ENCODE measurements around the gene PRKCE. TPM values are rescaled to one million over a fixed set of nuclear protein-coding genes. Genes with fewer than 3 reads are reported as not detected.

The PRKCE gene
- total RNA-seq, 2 donors from 2014 or later = 7.2 to 25.4 TPM

DNA sequence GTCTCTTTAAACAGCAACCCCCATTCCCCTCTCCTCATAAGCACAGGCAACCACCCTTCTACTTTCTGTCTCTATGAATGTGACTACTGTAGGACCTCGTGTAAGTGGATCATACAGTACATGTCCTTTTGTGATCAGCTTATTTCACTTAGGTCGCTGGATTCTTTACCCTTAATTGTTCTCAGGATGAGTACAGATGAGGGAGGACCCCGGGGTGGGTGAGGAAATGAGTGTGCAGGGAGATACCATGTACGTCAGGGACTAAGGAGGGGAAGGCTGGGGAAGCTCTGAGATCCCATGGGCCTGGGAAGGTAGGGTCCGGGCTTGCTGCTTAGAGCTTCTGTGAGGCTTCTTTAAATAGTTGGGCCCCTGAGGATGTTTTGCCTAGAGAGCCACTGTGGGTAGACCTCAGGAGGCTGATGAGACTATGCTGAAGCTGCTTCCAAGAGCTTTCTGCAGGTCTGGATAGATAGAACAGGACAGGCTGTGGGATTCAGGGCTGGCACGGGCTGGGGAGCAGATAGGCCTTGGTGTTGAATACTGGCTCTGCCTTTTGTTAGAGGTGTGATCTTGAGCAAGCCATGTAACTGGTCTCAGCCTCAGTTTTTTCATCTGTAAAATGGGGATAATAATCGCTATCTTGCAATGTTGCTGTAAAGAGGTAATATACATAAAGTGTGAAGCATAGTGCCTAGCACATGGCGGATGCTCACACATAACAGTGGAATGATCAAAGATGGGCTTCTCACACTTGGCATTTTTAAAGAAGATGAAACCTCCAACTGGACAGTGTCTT lies 155.3 kb downstream of the PRKCE start:
- Histone ChIP-seq H3K27ac (no peak overlapping the region), H3K4me1 (replicated peaks) (no peaks in the 10 kb centered on the region), H3K9me3 (no peaks in the 10 kb centered on the region), H3K27me3 (replicated peaks; ENCODE audit: insufficient read depth) (no peaks in the 10 kb centered on the region), H3K4me3 (no peak overlapping the region), H3K36me3 (no peaks in the 10 kb centered on the region)
- intact Hi-C loops (cut with DNase I) = no loop called here
- TF ChIP-seq, protein P1, sequence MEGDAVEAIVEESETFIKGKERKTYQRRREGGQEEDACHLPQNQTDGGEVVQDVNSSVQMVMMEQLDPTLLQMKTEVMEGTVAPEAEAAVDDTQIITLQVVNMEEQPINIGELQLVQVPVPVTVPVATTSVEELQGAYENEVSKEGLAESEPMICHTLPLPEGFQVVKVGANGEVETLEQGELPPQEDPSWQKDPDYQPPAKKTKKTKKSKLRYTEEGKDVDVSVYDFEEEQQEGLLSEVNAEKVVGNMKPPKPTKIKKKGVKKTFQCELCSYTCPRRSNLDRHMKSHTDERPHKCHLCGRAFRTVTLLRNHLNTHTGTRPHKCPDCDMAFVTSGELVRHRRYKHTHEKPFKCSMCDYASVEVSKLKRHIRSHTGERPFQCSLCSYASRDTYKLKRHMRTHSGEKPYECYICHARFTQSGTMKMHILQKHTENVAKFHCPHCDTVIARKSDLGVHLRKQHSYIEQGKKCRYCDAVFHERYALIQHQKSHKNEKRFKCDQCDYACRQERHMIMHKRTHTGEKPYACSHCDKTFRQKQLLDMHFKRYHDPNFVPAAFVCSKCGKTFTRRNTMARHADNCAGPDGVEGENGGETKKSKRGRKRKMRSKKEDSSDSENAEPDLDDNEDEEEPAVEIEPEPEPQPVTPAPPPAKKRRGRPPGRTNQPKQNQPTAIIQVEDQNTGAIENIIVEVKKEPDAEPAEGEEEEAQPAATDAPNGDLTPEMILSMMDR (IDR thresholded peaks at IDR 0.05) = no peak
- TF ChIP-seq POLR2AphosphoS5 (IDR thresholded peaks at IDR 0.05) (no peak), POLR2A (IDR thresholded peaks at IDR 0.05) (no peak)
- DNase-seq (ENCODE audit: low spot score) = no peak
- WGBS = 82% methylated on average over 8 of the region's 8 CpGs

DNA sequence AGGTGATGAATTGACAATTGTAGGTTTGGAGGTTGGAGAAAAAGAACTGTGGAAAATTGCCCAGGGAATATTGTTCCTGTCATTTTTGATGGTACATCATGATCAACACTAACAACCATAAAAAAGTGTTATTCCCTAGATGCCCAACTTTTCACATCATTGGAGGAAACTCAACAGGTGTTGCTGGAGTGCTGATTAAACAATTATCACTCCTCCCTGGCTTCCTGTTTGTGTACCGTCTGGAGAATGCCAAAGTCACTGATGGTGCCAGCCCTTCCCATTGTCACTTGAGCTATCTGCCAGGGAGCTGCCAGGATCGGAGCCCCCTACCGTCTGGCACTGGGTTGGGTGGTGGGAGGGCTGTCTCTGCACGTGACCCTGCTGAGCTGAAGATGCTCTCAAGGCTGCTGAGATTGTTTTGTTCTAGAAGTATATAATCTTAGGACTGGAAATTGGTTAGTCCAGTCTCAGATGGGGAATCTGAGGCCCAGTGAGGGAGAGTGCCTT lies 156.9 kb downstream of the PRKCE start:
- H3K36me3 ChIP-seq = no peaks in the 10 kb centered on the region
- H3K27ac ChIP-seq = no peak overlapping the region
- 58% methylated on average over 4 of the region's 4 CpGs for WGBS
- DNase-seq (ENCODE audit: low spot score) = no peak
- H3K4me3 ChIP-seq = no peak overlapping the region
- H3K9me3 ChIP-seq = no peaks in the 10 kb centered on the region
- intact Hi-C loops (cut with DNase I) = no loop called here
- H3K27me3 ChIP-seq (replicated peaks; ENCODE audit: insufficient read depth) = no peaks in the 10 kb centered on the region
- TF ChIP-seq POLR2AphosphoS5 (IDR thresholded peaks at IDR 0.05) = no peak
- no peak for TF ChIP-seq POLR2A (IDR thresholded peaks at IDR 0.05)
- TF ChIP-seq, protein P1 (IDR thresholded peaks at IDR 0.05) = no peak
- H3K4me1 ChIP-seq (replicated peaks) = no peaks in the 10 kb centered on the region

DNA sequence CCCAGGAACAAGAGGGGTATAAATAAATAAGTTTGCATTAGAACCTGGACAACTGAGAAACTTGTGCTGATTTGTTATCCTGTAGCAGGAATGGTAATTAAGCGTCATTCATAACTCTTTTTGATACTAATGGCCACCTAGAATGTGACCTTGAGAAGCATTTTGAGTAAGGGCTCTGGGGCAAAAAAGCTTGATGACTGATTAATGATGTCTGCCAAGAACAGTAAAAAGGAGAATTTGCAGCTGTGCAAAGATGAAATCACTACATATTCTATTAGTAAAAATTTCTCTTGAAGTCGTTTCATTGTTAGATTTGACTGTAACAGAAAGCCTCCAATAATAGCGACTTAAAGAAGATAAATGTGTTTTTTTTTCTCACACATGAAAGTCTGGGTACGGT lies 157.7 kb downstream of the PRKCE start:
- 27% methylated on average over 4 of the region's 4 CpGs for WGBS
- intact Hi-C loops (cut with DNase I) = no loop called here
- Histone ChIP-seq H3K9me3 (no peaks in the 10 kb centered on the region), H3K4me1 (replicated peaks) (no peaks in the 10 kb centered on the region), H3K4me3 (no peak overlapping the region), H3K27me3 (replicated peaks; ENCODE audit: insufficient read depth) (no peaks in the 10 kb centered on the region), H3K36me3 (no peaks in the 10 kb centered on the region), H3K27ac (no peak overlapping the region)
- no peak for DNase-seq (ENCODE audit: low spot score)
- no peak for TF ChIP-seq POLR2AphosphoS5 (IDR thresholded peaks at IDR 0.05)
- TF ChIP-seq, protein P1 (IDR thresholded peaks at IDR 0.05) = no peak
- no peak for TF ChIP-seq POLR2A (IDR thresholded peaks at IDR 0.05)

DNA sequence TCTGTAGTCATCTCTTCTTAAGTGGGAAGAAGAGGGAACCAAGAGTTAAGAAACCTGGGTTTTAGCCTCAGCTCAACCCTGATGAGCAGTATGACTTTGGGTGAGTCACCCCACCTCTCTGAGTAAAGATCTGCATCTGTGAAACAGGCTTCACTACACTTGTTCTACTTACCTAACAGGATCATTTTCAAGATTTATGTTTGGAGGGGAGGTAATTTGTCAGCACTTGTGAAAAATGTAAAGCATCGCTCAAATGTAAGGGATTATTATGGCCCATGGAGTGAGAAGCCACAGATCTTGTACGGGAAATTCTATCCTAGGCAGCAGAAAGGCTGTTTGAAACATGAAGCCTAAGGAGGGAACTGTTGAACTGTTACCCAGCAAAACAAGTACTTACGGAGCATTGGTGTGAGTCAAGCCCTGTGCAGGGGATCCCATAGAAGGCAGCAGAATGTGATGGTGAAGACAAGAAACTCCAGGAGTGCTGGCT lies 160.6 kb downstream of the PRKCE start:
- H3K27ac ChIP-seq = no peak overlapping the region
- intact Hi-C loops (cut with DNase I) = no loop called here
- no peaks in the 10 kb centered on the region for H3K9me3 ChIP-seq
- H3K27me3 ChIP-seq (replicated peaks; ENCODE audit: insufficient read depth) = no peaks in the 10 kb centered on the region
- peaks cover 2% of the 10 kb centered on the region for H3K4me1 ChIP-seq (replicated peaks)
- DNase-seq (ENCODE audit: low spot score) = no peak
- no peaks in the 10 kb centered on the region for H3K36me3 ChIP-seq
- TF ChIP-seq POLR2A (IDR thresholded peaks at IDR 0.05) = no peak
- TF ChIP-seq, protein P1 (IDR thresholded peaks at IDR 0.05) = no peak
- TF ChIP-seq POLR2AphosphoS5 (IDR thresholded peaks at IDR 0.05) = no peak
- WGBS = 72% methylated on average over 3 of the region's 3 CpGs
- no peak overlapping the region for H3K4me3 ChIP-seq
